Stimulated activated CD4-positive, alpha-beta T cell treated with anti-CD3 and anti-CD28 coated beads, Interleukin-2, amount 100 ng/mL, for 24 hours (primary cell): ENCODE measurements around the gene XPO6.
A peak's percentile ranks its signal among the peaks of the same experiment; 100 is the strongest.
"Not testable (repeated sequence)": the region's sequence is repeated elsewhere in the genome, so short reads cannot be mapped to it uniquely, and the experiment has no call there.

ENCODE experiments used
- DNase-seq, 2 donors: peaks; one replicate each; pipeline ENCODE4 v3.0.0-alpha.2; 2020

Gene XPO6, protein sequence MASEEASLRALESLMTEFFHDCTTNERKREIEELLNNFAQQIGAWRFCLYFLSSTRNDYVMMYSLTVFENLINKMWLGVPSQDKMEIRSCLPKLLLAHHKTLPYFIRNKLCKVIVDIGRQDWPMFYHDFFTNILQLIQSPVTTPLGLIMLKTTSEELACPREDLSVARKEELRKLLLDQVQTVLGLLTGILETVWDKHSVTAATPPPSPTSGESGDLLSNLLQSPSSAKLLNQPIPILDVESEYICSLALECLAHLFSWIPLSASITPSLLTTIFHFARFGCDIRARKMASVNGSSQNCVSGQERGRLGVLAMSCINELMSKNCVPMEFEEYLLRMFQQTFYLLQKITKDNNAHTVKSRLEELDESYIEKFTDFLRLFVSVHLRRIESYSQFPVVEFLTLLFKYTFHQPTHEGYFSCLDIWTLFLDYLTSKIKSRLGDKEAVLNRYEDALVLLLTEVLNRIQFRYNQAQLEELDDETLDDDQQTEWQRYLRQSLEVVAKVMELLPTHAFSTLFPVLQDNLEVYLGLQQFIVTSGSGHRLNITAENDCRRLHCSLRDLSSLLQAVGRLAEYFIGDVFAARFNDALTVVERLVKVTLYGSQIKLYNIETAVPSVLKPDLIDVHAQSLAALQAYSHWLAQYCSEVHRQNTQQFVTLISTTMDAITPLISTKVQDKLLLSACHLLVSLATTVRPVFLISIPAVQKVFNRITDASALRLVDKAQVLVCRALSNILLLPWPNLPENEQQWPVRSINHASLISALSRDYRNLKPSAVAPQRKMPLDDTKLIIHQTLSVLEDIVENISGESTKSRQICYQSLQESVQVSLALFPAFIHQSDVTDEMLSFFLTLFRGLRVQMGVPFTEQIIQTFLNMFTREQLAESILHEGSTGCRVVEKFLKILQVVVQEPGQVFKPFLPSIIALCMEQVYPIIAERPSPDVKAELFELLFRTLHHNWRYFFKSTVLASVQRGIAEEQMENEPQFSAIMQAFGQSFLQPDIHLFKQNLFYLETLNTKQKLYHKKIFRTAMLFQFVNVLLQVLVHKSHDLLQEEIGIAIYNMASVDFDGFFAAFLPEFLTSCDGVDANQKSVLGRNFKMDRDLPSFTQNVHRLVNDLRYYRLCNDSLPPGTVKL

DNA sequence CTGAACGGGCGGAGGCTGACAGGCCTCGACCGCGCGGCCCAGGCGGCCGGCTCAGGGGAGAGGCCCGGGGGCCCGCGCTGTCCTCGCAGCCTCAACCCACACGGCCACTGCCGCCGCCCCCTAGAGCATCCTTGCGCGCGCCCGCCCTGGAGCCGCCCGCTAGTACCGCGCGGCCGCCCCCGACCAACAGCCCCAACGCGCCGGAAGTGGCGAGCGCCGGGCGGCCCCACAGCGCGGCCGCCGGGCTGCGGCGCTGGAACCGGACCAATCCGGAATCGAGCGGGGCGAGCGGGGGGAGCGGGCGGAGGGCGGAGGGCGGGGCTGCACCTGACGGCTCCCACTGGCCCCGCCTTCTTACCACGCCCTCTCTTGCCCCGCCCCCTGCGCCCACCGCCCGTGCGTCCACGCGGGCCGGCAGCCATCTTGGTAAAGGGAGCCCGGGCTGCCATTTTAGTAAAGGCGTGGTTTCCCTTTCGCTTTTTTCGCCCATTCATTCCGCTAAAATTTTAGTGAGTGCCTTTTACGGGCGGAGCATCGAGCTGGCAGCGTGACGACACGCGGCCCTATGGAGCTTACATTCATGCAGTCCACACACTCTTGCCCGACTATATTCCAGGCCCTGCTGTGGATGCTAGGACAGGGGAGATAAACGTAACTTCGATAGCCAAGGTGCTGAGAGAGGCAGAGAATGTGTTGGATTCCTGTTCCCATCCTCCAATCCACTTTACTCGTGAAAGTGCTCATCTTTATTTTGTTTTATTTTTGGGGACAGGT lies at the start of gene XPO6:
TSS of gene XPO6 (minus strand) at position 208 of the 774 bp plus-strand sequence. CDS start 597 bp downstream, outside the sequence.
- DNase-seq = peak; percentile 100

DNA sequence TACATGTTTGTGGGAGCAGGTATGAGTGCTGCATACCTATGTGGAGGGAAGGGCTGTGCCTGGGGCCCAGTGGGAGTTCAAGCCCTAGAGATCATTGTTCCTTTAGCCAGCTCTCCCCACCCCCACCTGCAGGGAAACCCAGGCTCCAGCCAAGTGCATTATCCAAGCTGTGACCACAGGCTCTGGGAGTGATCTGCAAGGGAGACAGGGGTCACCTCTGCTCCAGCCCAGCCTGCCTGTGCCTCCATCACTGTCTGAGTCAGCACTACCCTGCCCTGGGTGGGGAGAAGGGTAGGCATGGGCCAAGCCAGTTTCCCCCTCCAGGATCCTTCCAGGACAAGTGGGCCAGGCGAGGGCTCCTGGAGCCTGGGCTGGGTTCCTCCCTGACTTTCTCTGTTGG lies 48.4 kb upstream of the XPO6 start:
- no peak for DNase-seq

DNA sequence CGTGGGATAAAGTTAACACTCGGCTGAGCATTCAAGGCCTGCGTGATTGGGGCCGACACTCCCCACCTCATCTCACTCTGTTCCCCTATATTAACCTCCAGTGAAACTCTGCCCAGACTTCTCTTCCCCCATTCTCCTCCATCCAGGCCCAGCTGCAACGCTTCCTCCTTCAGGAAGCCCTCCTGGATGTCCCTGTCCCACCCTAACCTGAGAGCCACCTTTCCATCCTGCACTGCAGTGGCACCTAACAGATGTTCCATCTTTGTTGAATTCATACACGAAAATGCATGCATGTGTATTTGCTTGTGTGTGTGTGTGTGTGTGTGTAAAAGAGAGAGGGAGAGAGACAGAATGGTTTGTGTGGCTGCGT lies 48.0 kb upstream of the XPO6 start:
- DNase-seq = no peak

DNA sequence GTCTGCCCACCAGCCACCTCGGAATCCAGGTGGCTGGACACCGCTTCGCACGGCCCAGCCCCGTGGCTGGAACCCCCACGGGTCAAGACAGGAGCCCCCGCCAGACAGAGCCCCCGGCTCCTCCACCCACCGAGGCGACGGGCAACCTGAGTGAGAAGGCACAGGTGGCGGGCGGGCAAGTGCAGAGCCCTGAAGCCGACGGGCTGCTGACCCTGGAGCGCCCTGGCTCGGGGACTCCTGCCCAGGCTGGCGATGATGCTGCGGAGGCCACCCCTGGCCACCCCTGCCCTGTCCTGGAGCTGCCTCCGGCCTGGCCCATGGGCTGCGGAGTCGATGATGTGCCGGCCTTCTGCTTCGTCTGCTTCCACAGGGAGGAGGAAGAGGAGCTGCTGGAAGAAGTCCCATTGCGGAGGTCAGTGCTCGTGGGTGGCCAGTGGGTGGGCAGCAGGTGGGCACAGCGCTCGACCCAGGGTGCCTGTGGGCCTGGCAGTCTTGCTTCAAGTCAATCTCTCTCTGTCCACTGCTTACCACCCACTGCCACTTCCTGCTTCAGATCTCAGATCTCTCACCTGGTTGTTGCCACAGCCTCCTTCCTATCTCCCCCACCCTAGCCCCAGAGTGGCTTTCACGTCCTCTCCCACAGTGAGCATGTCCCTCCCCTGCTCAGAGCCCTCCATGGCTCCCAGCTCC lies 47.5 kb upstream of the XPO6 start:
- no peak for DNase-seq

DNA sequence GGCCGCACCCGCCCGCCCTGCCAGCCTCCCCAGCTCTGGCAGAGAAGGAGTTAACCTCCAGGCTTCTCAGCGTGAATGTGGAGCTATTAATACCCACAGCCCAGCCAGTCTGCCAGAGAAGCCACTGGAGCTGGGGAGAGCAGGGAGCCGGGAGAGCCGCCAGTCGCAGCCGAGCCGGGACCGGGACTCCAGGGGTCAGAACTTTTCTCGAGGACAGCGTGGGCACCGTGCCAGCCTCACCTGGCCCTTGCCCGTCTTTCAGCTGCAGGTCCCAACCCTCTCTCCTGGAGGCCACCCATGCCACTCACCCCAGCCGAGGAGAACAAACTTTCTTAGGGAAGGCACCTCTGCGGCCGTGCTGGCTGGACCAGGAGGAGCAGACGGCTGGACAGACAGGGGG lies 46.8 kb upstream of the XPO6 start:
- no peak for DNase-seq

DNA sequence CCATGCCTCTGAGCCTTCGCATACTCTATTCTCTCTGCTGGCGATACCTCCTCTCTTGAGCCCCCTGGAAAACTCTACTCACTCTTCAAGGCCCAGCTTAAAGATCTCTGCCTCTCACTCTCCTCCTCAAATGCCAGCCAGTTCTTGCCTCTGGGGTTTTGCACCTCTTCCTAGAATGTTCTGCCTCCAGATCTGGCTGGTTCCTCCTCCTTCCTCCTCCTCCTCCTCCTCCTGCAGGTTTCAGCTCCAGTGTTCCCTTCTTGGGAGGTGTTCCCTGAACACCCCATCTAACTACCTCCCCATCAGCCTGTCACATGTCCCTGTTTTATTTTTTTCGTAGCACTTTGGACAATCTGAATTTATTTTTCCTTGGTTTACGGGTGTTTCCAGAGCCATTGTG lies 45.5 kb upstream of the XPO6 start:
- no peak for DNase-seq

DNA sequence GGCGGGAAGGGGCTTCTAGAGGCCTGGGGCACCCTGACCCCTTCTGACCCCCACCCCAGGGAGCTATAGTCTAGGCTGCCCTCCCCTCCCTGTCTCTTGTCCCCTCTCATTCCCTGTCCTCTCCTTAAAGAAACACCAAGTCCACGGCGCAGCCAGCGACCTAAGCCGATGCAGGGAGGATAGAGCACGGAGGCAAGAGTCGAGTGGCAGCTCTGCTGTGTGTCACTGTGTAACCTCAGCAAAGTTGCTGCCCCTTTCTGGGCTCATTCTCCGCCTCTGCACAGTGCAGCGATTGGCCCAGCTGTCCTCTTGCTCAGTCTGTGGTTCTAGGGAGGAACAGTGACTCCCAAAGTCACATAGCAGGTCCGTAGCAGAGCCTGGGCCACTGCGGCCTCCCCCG lies 44.1 kb upstream of the XPO6 start:
- no peak for DNase-seq

DNA sequence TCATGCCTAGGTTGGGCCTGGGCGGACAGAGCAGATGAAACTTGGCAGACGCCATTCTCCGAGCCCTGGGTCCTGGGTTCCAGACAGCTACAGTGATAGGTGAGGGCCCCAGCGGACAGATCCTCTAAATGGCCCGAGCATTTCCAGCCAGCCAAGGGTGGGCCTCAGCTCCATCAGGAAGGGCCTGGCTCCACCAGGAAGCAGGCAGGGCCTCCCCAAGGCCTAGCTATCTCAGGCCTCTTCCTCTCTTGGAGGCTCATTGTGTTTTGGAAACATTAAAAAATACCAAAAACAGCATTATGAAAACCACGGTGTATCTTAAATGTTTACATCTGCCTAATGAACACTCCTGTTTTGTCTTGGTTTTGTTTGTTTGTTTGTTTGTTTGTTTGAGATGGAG lies 42.4 kb upstream of the XPO6 start:
- DNase-seq = no peak

DNA sequence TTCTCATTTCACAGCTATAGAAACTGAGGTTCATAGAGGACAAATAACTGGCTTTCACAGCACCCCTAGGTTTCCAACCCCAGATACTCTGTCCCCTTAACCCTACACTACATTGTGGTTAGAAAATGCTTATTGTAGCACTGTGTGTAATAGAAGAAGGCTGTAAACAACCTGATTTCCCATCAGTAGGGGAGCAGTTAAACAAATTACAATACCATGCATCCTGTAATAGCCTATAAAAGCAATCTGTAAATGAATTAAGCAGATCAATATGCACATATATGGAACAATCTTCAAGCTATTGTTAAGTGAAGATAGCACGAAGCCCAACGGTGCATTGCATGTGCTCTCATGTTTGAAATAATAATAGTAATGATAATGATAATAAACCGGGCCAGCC lies 39.2 kb upstream of the XPO6 start:
- no peak for DNase-seq

DNA sequence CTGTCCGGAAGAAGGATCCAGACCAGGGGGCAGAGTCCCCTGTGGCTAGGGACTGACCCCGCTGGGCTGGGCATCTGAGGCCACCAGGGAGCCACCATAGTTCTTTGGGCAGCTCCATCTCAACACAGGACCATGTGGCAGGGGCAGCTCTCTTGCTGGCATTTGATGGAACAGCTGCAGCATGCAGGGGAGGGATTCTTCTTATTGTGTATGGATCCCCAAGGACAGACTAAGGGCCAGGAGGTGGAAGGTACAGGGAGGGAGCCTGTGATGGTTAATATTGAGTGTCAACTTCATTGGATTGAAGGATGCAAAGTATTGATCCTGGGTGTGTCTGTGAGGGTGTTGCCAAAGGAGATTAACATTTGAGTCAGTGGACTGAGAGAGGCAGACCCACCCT lies 37.7 kb upstream of the XPO6 start:
- DNase-seq = not testable (repeated sequence)

DNA sequence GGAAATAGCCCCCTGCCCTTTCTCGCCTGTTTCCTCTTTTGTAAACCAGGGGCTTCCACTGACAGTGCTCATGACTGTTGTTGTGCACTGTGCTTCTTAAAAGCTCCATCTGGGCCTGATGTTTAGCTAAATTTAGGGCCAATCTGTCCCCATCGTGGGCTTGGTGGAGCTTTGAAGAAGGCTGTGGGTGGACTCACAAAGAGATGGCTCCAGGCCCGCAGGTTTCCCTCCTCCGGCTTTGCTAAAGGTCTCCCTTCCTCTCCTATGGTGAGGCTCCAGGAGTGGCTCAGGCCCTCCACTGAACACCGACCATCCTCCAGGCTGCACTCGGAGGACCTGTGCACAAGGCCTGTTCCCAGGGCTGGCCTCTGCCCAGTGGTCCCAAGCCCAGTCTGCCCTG lies 30.2 kb upstream of the XPO6 start:
- no peak for DNase-seq

DNA sequence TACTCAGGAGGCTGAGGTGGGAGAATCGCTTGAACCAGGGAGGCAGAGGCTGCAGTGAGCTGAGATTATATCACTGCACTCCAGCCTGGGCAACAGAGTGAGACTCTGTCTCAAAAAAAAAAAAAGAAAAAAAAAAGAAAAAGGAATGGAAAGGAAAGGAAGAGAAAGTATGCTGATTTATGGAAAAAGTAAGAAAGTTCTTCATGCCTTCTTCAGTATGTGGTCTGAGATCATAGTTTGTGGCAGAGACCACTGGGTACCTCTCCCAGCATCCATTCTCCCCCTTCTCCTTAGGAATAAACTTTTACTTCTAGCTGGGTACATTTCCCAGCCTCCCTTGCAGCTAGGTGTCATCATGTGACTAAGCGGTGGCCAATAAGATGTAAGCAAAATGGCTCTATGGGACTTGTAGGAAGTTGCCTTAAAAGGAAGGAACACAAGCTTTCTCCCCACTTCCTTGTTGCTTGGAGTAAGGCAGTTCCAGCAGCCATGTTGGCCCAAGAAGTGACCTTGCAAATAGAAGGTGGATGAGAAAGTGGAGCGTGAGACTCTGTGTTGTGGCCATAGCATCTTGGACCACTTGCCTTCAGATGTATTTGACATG lies 26.1 kb upstream of the XPO6 start:
- DNase-seq = no peak

DNA sequence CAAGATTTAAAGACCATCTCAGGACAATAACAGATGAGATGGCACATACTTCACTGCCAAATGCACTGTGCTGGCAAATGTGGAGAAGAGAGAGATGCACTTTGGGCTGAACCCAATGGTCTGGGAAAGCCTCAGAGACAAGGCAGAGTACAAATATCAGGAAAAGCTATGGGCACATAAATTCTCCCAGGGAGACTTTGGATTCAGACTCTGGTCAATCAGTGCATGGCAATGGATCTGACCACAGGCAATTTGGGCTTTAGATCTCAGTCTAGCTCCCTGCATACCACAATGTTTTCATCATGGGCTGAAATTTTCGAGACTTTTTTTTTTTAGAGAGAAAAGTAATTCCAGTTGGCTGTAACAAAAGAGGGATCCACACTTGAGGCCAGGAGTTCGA lies 20.0 kb upstream of the XPO6 start:
- no peak for DNase-seq

DNA sequence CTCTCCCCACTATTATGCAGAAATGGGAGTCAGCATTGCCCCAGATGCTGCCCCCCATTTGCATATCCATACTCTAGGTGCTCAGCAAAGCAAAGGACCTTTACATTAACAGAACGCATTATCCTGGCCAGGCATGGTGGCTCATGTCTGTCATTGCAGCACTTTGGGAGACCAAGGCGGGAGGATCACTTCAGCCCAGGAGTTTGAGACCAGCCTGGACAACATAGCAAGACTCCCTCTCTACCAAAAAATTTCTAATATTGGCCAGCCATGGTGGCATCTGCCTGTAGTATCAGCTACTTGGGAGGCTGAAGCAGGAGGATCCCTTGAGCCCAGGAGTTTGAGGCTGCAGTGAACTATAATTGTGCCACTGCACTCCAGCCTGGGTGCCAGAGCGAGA lies 12.1 kb upstream of the XPO6 start:
- not testable (repeated sequence) for DNase-seq

DNA sequence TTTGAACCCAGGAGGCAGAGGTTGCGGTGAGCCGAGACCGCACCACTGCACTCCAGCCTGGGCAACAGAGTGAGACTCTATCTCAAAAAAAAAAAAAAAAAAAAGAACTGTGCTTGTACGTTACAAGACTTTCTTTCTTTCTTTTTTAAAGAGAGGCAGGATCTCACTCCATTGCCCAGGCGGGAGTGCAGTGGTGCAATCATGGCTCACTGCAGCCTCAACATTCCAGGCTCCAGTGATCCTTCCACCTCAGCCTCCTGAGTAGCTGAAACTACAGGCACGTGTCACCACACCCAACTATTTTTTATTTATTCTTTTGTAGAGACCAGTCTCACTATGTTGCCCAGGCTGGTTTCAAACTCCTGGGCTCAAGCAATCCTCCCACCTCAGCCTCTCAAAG lies 8.0 kb upstream of the XPO6 start:
- not testable (repeated sequence) for DNase-seq

DNA sequence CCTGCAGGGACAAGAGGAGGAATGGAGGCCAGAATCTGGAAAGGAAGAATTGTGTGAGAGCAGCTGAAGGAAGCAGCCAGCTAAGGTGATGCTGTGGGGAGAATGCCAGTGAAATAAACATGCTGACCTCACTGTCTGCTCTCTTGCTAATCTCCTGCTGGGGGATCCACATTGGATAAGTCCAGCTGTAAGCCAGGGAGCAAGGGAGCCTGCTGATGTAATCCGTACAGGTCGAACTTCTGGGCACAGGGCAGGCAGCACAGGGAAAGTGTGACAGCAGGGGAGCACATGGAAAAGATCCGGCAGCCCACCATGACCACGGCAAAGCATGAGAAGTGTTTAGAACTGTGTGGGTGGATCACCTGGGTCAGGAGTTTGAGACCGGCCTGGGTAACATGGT lies 7.5 kb upstream of the XPO6 start:
- no peak for DNase-seq

DNA sequence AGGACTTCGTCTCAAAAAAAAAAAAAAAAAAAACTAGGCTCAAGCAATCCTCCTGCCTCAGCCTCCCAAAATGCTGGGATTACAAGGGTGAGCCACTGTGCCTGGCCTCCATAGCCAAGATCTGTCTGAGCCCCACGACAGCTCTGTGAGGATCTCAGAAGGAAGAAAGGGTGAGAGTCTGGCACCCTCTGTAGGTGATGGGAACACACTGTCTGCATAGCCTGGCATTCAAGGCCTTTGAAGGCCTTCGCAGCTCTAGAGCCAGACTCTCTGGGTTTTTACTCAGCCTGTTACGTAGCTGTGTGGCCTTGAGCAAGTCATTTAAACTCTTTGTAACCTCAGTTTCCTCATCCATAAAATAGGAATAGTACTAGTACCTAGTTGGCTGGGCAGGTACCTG lies 6.3 kb upstream of the XPO6 start:
- peak; percentile 38 to 66 for DNase-seq

DNA sequence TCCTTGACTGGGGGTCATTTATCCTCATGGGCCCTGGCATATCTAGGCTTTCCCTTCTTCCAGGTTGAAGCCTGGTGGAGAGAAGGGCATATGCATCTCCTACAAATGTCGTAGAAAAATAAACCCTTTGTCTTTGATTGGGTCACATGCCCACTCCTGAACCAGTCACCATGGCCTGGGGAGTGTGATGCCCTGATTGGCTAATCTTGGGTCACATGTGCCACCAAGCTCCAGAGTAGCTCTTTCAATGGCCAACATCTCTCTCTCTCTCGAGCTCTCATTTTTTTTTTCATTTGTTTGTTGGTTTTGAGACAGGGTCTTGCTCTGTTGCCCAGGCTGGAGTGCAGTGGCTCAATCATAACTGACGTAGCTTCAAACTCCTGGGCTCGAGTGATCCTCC lies 5.6 kb upstream of the XPO6 start:
- DNase-seq = no peak

DNA sequence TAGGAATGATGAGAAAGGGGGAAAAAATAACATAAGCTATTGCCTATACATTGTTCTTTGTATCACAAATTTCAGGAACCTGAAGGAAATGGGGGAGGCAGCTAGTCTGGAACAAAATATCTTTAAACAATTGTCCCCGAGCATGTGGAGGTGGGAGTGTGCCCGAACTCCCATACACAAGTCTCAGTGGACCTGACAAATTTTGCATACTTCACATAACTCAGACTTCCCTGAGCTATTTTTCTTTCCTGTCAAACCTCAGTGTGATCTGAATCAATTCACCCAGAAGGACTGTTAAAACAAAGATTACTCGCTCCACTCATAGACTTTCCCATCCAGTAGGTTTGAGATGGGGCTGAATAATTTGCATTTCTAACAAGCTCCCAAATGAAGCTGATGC lies 1.6 kb upstream of the XPO6 start:
- no peak for DNase-seq

DNA sequence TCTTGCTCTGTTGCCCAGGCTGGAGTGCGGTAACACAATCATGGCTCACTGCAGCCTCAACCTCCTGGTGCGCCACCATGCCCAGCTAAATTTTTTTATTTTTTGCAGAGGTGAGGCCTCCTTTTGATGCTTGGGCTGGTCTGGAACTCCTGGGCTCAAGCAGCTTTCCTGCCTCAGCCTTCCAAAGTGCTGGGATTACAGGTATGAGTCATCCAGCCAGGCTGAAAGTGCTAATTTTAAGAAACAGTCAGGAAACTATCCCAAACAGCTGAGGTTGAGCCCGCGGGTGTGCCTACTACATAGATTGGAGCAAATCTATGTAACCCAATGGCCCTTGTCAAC lies 738 bp upstream of the XPO6 start:
- no peak for DNase-seq

DNA sequence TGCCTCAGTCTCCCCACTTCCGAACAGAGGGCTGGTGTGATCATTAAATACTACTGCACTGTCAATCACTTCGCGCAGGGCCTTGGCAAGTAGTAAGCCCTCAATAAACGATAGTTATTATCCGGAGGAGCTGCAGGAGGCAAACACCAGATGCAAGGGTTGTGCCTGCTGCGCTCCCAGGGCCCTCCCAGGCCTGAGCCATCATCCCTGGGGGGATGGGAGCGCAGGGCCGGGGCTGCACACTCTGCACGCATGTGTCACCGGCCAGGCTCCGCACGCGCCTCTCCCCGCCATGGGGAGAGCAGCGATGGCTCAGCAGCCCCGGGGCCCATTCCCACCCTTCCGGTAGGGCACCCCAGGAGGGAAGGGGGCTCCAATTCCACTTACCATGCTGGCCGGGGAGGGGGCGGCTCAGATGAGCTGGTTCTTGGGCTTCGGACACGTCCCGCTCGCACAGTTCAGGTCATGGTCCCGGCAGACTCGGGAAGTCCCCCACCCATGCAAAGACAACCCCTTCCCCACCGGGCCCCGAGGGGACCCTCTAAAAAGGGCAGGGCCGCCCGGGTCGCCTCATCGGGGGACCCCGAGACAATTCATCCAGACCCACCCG lies 681 bp downstream of the XPO6 start:
- peak; percentile 78 to 81 for DNase-seq

DNA sequence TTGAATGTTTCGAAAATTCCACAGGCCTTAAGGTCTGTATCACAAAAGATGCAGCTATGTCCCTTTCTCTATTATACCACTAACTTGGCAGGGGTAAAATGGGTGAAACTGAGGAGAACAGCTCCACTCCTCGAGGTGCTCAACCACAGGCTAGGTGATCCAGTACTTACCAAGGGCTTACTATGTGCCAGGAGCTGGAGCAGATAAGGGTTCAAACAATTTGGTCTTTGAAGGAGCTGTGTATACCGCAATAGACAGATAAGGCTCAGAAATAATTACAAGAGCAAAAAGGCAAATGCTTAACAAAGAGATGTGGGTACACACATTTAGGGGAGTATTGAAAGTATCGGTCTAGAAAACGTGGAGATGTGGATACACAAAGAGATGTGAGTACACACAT lies 1.5 kb downstream of the XPO6 start:
- DNase-seq = no peak
